ENCODE data around the gene ABTB1. TPM values are rescaled to one million over a fixed set of nuclear protein-coding genes. Genes with fewer than 3 reads are reported as not detected.

Gene ABTB1
- total and polyA plus RNA-seq, 2 donors (not counting 1 experiment from before 2014, with no cell fraction given): 141 to 259 TPM

GRCh38 chr3:127719369-127719768 is 46.6 kb downstream of the ABTB1 start:
- CTCF ChIA-PET: no interaction called here
- Histone ChIP-seq H3K79me2 (ENCODE audit: control insufficient read depth, insufficient read depth, low read length) (no peaks in the 10 kb centered on the region), H3K36me3 (replicated peaks in 1 of 2; ENCODE audit: control extremely low read depth in 1 of 2, control insufficient read depth in 1 of 2, extremely low read depth in 1 of 2, insufficient read depth in 2 of 2, low read length in 1 of 2) (no peaks in the 10 kb centered on the region)

GRCh38 chr3:127720161-127720823 is 47.5 kb downstream of the ABTB1 start:
- no peak overlapping the region for H3K9ac ChIP-seq (ENCODE audit: low read length)
- CTCF ChIA-PET: no interaction called here
- no peaks in the 10 kb centered on the region for H3K4me1 ChIP-seq (ENCODE audit: control insufficient read depth in 2 of 2, insufficient read depth in 2 of 2, low read length in 2 of 2)
- Mint-ChIP-seq H3K27ac (no peak overlapping the region), H3K27me3 (no peaks in the 10 kb centered on the region), H3K9me3 (ENCODE audit: insufficient read depth) (peaks cover 3% of the 10 kb centered on the region), H3K4me3 (no peak overlapping the region), H3K4me1 (no peaks in the 10 kb centered on the region)
- no peak overlapping the region for H3K4me2 ChIP-seq (replicated peaks; ENCODE audit: low read depth, low read length, poor library complexity, severe bottlenecking)
- POLR2A ChIA-PET: no interaction called here
- TF ChIP-seq EZH2 (IDR thresholded peaks at IDR 0.05; ENCODE audit: borderline replicate concordance, insufficient read depth, low read depth, low read length, poor library complexity, severe bottlenecking): no peak
- TF ChIP-seq CTCF (IDR thresholded peaks at IDR 0.05): no peak
- DNase-seq (no peak), ATAC-seq (ENCODE audit: low read depth) (no peak)
- H3K36me3 ChIP-seq (replicated peaks in 1 of 2; ENCODE audit: control extremely low read depth in 1 of 2, control insufficient read depth in 1 of 2, extremely low read depth in 1 of 2, insufficient read depth in 2 of 2, low read length in 1 of 2): no peaks in the 10 kb centered on the region
- intact Hi-C loops (cut with micrococcal nuclease): no loop called here
- no peak overlapping the region for H3K27ac ChIP-seq (ENCODE audit: low read length in 2 of 2)
- H3K79me2 ChIP-seq (ENCODE audit: control insufficient read depth, insufficient read depth, low read length): no peaks in the 10 kb centered on the region
- H4K20me1 ChIP-seq (ENCODE audit: control insufficient read depth, insufficient read depth, low read length, poor library complexity, severe bottlenecking): no peaks in the 10 kb centered on the region
- H3K27me3 ChIP-seq (replicated peaks in 1 of 4; ENCODE audit: control extremely low read depth in 1 of 4, control insufficient read depth in 3 of 4, insufficient read depth in 4 of 4, low read length in 3 of 4): no peaks in the 10 kb centered on the region
- 96% methylated on average over 13 of the region's 15 CpGs for WGBS (ENCODE audit: insufficient coverage)
- H3K4me3 ChIP-seq (ENCODE audit: control extremely low read depth in 1 of 5, extremely low read depth in 1 of 5, insufficient read depth in 1 of 5, low read depth in 2 of 5, low read length in 4 of 5): no peak overlapping the region
- no peaks in the 10 kb centered on the region for H3K9me3 ChIP-seq (ENCODE audit: control extremely low read depth in 1 of 3, control insufficient read depth in 2 of 3, insufficient read depth in 1 of 3, low read length in 2 of 3)
- no peak overlapping the region for H2AFZ ChIP-seq (ENCODE audit: insufficient read depth, low read depth, low read length, poor library complexity, severe bottlenecking)

More at GRCh38 chr3:127719369-127719768, 46.6 kb downstream of the ABTB1 start:
- Histone ChIP-seq H3K9me3 (ENCODE audit: control extremely low read depth in 1 of 3, control insufficient read depth in 2 of 3, insufficient read depth in 1 of 3, low read length in 2 of 3) (no peaks in the 10 kb centered on the region), H3K9ac (ENCODE audit: low read length) (no peak overlapping the region), H3K4me3 (ENCODE audit: control extremely low read depth in 1 of 5, extremely low read depth in 1 of 5, insufficient read depth in 1 of 5, low read depth in 2 of 5, low read length in 4 of 5) (no peak overlapping the region), H3K27me3 (replicated peaks in 1 of 4; ENCODE audit: control extremely low read depth in 1 of 4, control insufficient read depth in 3 of 4, insufficient read depth in 4 of 4, low read length in 3 of 4) (no peaks in the 10 kb centered on the region), H4K20me1 (ENCODE audit: control insufficient read depth, insufficient read depth, low read length, poor library complexity, severe bottlenecking) (no peaks in the 10 kb centered on the region), H3K4me1 (ENCODE audit: control insufficient read depth in 2 of 2, insufficient read depth in 2 of 2, low read length in 2 of 2) (no peaks in the 10 kb centered on the region), H2AFZ (ENCODE audit: insufficient read depth, low read depth, low read length, poor library complexity, severe bottlenecking) (no peak overlapping the region), H3K27ac (ENCODE audit: low read length in 2 of 2) (no peak overlapping the region), H3K4me2 (replicated peaks; ENCODE audit: low read depth, low read length, poor library complexity, severe bottlenecking) (no peak overlapping the region)
- Mint-ChIP-seq H3K27ac (no peak overlapping the region), H3K9me3 (ENCODE audit: insufficient read depth) (peaks cover 3% of the 10 kb centered on the region), H3K27me3 (no peaks in the 10 kb centered on the region), H3K4me1 (no peaks in the 10 kb centered on the region), H3K4me3 (no peak overlapping the region)
- no peak for TF ChIP-seq CTCF (IDR thresholded peaks at IDR 0.05)
- TF ChIP-seq EZH2 (IDR thresholded peaks at IDR 0.05; ENCODE audit: borderline replicate concordance, insufficient read depth, low read depth, low read length, poor library complexity, severe bottlenecking): no peak
- DNase-seq: no peak
- intact Hi-C loops (cut with micrococcal nuclease): no loop called here
- POLR2A ChIA-PET: no interaction called here
- 100% methylated on average over 5 of the region's 8 CpGs for WGBS (ENCODE audit: insufficient coverage)
- no peak for ATAC-seq (ENCODE audit: low read depth)
